GM23338 (cell line): ENCODE measurements around the gene ABHD18. TPM values are rescaled to one million over a fixed set of nuclear protein-coding genes. Genes with fewer than 3 reads are reported as not detected.
"Not testable (repeated sequence)": the region's sequence is repeated elsewhere in the genome, so short reads cannot be mapped to it uniquely, and the experiment has no call there.

Source experiments
- ATAC-seq: fragments of 200-7000 bp; cut with Tn5 transposase; 3 replicates; pipeline ENCODE4 v1.9.1; 2020
- DNase-seq: peaks from one replicate; pipeline ENCODE4 v3.0.0-alpha.2; 2015; ENCODE audit warnings: low spot score
- H2AFZ ChIP-seq: fragments of 200-600 bp; sonication (generic); 2 replicates; pipeline ENCODE4 v1.8.0; 2016; ENCODE audit warnings: antibody characterized with exemption, mild to moderate bottlenecking, moderate library complexity
- H3F3A ChIP-seq: fragments of 200-600 bp; sonication (generic); replicated peaks from 2 replicates; pipeline ENCODE4 v1.8.0; 2017; ENCODE audit warnings: antibody characterized with exemption, mixed run types, low read depth
- H3K27ac ChIP-seq: fragments of 200-600 bp; sonication (generic); 2 replicates; pipeline ENCODE4 v1.6.1; 2016; ENCODE audit warnings: low read depth
- H3K27me3 ChIP-seq: fragments of 200-600 bp; sonication (generic); 2 replicates; pipeline ENCODE4 v1.8.0; 2016; ENCODE audit warnings: mild to moderate bottlenecking, mixed run types, moderate library complexity; ENCODE audit not compliant: insufficient read depth
- H3K36me3 ChIP-seq: fragments of 200-600 bp; sonication (generic); 2 replicates; pipeline ENCODE4 v1.8.0; 2016; ENCODE audit warnings: mild to moderate bottlenecking; ENCODE audit not compliant: insufficient read depth
- H3K4me1 ChIP-seq: fragments of 200-600 bp; sonication (generic); 2 replicates; pipeline ENCODE4 v1.8.0; 2016; ENCODE audit warnings: mild to moderate bottlenecking, moderate library complexity; ENCODE audit not compliant: insufficient read depth
- H3K4me2 ChIP-seq: fragments of 200-600 bp; sonication (generic); 2 replicates; pipeline ENCODE4 v1.7.1; 2017; ENCODE audit warnings: mixed run types
- H3K4me3 ChIP-seq: fragments of 200-600 bp; sonication (generic); 2 replicates; pipeline ENCODE4 v1.6.1; 2016; ENCODE audit warnings: mixed run types
- H3K79me2 ChIP-seq: fragments of 200-600 bp; sonication (generic); replicated peaks from 2 replicates; pipeline ENCODE4 v1.8.0; 2017; ENCODE audit warnings: mild to moderate bottlenecking; ENCODE audit not compliant: insufficient read depth
- H3K9me2 ChIP-seq: fragments of 200-600 bp; sonication (generic); 2 replicates; pipeline ENCODE4 v1.8.0; 2017; ENCODE audit not compliant: insufficient read depth
- H4K20me1 ChIP-seq: fragments of 200-600 bp; sonication (generic); replicated peaks from 2 replicates; pipeline ENCODE4 v1.8.0; 2017; ENCODE audit warnings: mild to moderate bottlenecking; ENCODE audit not compliant: insufficient read depth
- H3K27ac Mint-ChIP-seq: 2 replicates; pipeline ENCODE4 v1.8.0; 2020; ENCODE audit warnings: inconsistent platforms, mild to moderate bottlenecking, moderate library complexity, mixed read lengths
- H3K27me3 Mint-ChIP-seq: 3 replicates; pipeline ENCODE4 v1.8.0; 2022; ENCODE audit warnings: low read depth, mild to moderate bottlenecking, moderate library complexity, mixed read lengths, inconsistent platforms; ENCODE audit not compliant: insufficient read depth, poor library complexity
- H3K36me3 Mint-ChIP-seq: 3 replicates; pipeline ENCODE4 v1.8.0; 2021; ENCODE audit warnings: low read depth, mild to moderate bottlenecking, inconsistent platforms, moderate library complexity, mixed read lengths
- H3K4me1 Mint-ChIP-seq: 3 replicates; pipeline ENCODE4 v1.8.0; 2020; ENCODE audit warnings: mild to moderate bottlenecking, inconsistent platforms, mixed read lengths
- H3K4me3 Mint-ChIP-seq: 3 replicates; pipeline ENCODE4 v1.8.0; 2021; ENCODE audit warnings: moderate library complexity, mild to moderate bottlenecking, inconsistent platforms, mixed read lengths
- H3K9me3 Mint-ChIP-seq: 3 replicates; pipeline ENCODE4 v1.8.0; 2020; ENCODE audit warnings: moderate library complexity, mild to moderate bottlenecking, inconsistent platforms, mixed read lengths
- CREB1 ChIP-seq: fragments of 250-450 bp; sonication (Bioruptor Pico); IDR thresholded peaks from 2 replicates; pipeline ENCODE4 v1.5.0; 2020; ENCODE audit warnings: low read depth, mild to moderate bottlenecking, moderate library complexity
- EZH2 ChIP-seq: fragments of 200-600 bp; sonication (generic); IDR thresholded peaks from one replicate; pipeline ENCODE4 v1.8.0; 2017; ENCODE audit warnings: antibody characterized with exemption, mild to moderate bottlenecking, low read depth; ENCODE audit not compliant: unreplicated experiment
- JUNB ChIP-seq: IDR thresholded peaks from one replicate; pipeline ENCODE4 v1.6.1; 2016; ENCODE audit warnings: antibody characterized with exemption; ENCODE audit not compliant: unreplicated experiment
- NANOG ChIP-seq: IDR thresholded peaks from 2 replicates; pipeline ENCODE4 v1.6.1; 2016; ENCODE audit warnings: antibody characterized with exemption, borderline replicate concordance
- ZNF331 ChIP-seq: fragments of 250-450 bp; sonication (Bioruptor Pico); IDR thresholded peaks from 2 replicates; pipeline ENCODE4 v1.5.0; 2020; ENCODE audit warnings: low read depth, mild to moderate bottlenecking, moderate library complexity
- polyA plus RNA-seq: library from polyadenylated mRNA; unstranded; fragments of >200 nt; fragmentation: Nextera tagmentation; extraction: Ambion mirVana; gene quantifications from 2 replicates; pipeline ENCODE4 v1.2.1, GENCODE V29; 2016
- total RNA-seq: library from RNA; depleted of rRNA; stranded (reverse); fragments of >200 nt; shearing (Covaris generic); gene quantifications from 2 replicates; pipeline ENCODE4 v1.2.3, GENCODE V29; 2014
- TF ChIP-seq, protein P1 (sequence below): fragments of 250-450 bp; sonication (Bioruptor Pico); IDR thresholded peaks from 2 replicates; pipeline ENCODE4 v1.5.0; 2020; ENCODE audit warnings: mild to moderate bottlenecking, moderate library complexity
- TF ChIP-seq, protein P2 (sequence below): IDR thresholded peaks from 2 replicates; pipeline ENCODE4 v1.6.1; 2016; ENCODE audit warnings: antibody characterized with exemption

The ABHD18 gene
- total and polyA plus RNA-seq, 2 experiments from 2014 or later: 7.2 to 18.6 TPM

DNA sequence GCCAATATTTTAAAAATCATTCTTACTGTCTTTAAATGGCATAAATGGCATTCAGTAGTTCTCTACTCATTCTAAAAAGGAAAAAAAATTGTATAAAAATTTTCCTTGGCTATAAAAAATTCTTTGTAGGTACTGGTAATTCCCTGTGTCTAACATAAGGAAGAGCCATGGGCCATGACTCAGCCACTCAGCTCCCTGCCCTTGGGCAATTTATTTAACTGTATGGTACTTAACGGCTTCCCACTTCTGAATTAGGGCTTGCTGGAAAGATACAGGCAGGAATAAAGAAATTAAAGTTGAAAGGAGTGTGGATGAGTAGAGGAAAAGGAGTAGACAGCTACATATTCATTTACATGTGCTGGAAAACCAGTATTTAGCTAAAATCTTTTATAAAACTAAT, 30.6 kb downstream of the ABHD18 start (continued):
- TF ChIP-seq, protein P1, sequence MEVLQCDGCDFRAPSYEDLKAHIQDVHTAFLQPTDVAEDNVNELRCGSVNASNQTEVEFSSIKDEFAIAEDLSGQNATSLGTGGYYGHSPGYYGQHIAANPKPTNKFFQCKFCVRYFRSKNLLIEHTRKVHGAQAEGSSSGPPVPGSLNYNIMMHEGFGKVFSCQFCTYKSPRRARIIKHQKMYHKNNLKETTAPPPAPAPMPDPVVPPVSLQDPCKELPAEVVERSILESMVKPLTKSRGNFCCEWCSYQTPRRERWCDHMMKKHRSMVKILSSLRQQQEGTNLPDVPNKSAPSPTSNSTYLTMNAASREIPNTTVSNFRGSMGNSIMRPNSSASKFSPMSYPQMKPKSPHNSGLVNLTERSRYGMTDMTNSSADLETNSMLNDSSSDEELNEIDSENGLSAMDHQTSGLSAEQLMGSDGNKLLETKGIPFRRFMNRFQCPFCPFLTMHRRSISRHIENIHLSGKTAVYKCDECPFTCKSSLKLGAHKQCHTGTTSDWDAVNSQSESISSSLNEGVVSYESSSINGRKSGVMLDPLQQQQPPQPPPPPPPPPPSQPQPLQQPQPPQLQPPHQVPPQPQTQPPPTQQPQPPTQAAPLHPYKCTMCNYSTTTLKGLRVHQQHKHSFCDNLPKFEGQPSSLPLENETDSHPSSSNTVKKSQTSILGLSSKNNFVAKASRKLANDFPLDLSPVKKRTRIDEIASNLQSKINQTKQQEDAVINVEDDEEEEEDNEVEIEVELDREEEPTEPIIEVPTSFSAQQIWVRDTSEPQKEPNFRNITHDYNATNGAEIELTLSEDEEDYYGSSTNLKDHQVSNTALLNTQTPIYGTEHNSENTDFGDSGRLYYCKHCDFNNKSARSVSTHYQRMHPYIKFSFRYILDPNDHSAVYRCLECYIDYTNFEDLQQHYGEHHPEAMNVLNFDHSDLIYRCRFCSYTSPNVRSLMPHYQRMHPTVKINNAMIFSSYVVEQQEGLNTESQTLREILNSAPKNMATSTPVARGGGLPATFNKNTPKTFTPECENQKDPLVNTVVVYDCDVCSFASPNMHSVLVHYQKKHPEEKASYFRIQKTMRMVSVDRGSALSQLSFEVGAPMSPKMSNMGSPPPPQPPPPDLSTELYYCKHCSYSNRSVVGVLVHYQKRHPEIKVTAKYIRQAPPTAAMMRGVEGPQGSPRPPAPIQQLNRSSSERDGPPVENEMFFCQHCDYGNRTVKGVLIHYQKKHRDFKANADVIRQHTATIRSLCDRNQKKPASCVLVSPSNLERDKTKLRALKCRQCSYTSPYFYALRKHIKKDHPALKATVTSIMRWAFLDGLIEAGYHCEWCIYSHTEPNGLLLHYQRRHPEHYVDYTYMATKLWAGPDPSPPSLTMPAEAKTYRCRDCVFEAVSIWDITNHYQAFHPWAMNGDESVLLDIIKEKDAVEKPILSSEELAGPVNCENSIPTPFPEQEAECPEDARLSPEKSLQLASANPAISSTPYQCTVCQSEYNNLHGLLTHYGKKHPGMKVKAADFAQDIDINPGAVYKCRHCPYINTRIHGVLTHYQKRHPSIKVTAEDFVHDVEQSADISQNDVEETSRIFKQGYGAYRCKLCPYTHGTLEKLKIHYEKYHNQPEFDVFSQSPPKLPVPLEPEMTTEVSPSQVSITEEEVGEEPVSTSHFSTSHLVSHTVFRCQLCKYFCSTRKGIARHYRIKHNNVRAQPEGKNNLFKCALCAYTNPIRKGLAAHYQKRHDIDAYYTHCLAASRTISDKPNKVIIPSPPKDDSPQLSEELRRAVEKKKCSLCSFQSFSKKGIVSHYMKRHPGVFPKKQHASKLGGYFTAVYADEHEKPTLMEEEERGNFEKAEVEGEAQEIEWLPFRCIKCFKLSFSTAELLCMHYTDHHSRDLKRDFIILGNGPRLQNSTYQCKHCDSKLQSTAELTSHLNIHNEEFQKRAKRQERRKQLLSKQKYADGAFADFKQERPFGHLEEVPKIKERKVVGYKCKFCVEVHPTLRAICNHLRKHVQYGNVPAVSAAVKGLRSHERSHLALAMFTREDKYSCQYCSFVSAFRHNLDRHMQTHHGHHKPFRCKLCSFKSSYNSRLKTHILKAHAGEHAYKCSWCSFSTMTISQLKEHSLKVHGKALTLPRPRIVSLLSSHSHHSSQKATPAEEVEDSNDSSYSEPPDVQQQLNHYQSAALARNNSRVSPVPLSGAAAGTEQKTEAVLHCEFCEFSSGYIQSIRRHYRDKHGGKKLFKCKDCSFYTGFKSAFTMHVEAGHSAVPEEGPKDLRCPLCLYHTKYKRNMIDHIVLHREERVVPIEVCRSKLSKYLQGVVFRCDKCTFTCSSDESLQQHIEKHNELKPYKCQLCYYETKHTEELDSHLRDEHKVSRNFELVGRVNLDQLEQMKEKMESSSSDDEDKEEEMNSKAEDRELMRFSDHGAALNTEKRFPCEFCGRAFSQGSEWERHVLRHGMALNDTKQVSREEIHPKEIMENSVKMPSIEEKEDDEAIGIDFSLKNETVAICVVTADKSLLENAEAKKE (CRISPR knock-in tag): no peak
- no peak for TF ChIP-seq NANOG
- TF ChIP-seq JUNB: no peak
- TF ChIP-seq, protein P2, sequence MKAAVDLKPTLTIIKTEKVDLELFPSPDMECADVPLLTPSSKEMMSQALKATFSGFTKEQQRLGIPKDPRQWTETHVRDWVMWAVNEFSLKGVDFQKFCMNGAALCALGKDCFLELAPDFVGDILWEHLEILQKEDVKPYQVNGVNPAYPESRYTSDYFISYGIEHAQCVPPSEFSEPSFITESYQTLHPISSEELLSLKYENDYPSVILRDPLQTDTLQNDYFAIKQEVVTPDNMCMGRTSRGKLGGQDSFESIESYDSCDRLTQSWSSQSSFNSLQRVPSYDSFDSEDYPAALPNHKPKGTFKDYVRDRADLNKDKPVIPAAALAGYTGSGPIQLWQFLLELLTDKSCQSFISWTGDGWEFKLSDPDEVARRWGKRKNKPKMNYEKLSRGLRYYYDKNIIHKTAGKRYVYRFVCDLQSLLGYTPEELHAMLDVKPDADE: no peak
- no peak for TF ChIP-seq ZNF331
- TF ChIP-seq EZH2: no peak
- TF ChIP-seq CREB1: no peak

DNA sequence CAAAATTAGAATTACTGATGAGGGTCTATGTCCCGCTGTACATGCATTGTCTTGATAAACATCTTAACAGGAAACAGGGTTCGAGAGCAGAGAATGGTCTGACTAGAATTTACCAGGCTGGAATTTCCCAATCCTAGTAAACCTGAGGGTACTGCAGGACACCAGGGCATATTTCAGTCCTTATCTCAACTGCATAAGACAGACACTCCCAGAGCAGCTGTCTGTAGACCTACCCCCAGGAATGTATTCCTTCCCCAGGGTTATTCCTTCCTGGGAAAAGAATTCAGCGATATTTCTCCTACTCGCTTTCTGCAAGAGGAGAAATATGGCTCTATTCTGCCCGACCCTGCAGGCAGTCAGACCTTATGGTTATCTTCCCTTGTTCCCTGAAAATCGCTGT, 31.3 kb downstream of the ABHD18 start:
- H3K27ac ChIP-seq, H3K4me1 Mint-ChIP-seq, H3K9me2 ChIP-seq, H3K4me3 Mint-ChIP-seq, H3K27me3 Mint-ChIP-seq, H3F3A ChIP-seq, H3K9me3 Mint-ChIP-seq, H3K79me2 ChIP-seq, H3K27me3 ChIP-seq, H3K4me1 ChIP-seq, DNase-seq, H2AFZ ChIP-seq, H3K4me2 ChIP-seq, H4K20me1 ChIP-seq, H3K36me3 ChIP-seq, H3K27ac Mint-ChIP-seq, H3K4me3 ChIP-seq, ATAC-seq: not testable (repeated sequence)
- peaks cover 41% of the 10 kb centered on the region for H3K36me3 Mint-ChIP-seq
